ENCODE data around the gene CSNK1D. TPM values are rescaled to one million over a fixed set of nuclear protein-coding genes. Genes with fewer than 3 reads are reported as not detected.

CSNK1D gene
- total and polyA plus RNA-seq, 2 experiments from 2014 or later, result 55.3 to 66.4 TPM

- Histone ChIP-seq H4K20me1 (replicated peaks; ENCODE audit: insufficient read depth) (peaks cover 47% of the 10 kb centered on the region), H3F3A (replicated peaks; ENCODE audit: low read depth) (peaks cover 7% of the 10 kb centered on the region; the same call in 1 of the 2 replicates), H3K4me3 (no peak overlapping the region), H2AFZ (no peak overlapping the region), H3K4me2 (no peak overlapping the region), H3K79me2 (replicated peaks; ENCODE audit: insufficient read depth) (peaks cover 43% of the 10 kb centered on the region), H3K27me3 (ENCODE audit: insufficient read depth) (no peaks in the 10 kb centered on the region), H3K9me2 (ENCODE audit: insufficient read depth) (no peaks in the 10 kb centered on the region), H3K4me1 (ENCODE audit: insufficient read depth) (no peaks in the 10 kb centered on the region), H3K27ac (ENCODE audit: low read depth) (no peak overlapping the region), H3K36me3 (ENCODE audit: insufficient read depth) (peaks cover 38% of the 10 kb centered on the region)
- no peaks in the 10 kb centered on the region; the same call in 2 of the 3 replicates for H3K9me3 Mint-ChIP-seq
- H3K27ac Mint-ChIP-seq, result no peak overlapping the region
- TF ChIP-seq CTCF (conservative IDR thresholded peaks at IDR 0.05; ENCODE audit: low read depth in 2 of 2) (no peak), EZH2phosphoT487 (IDR thresholded peaks at IDR 0.05; ENCODE audit: unreplicated experiment) (no peak), NANOG (IDR thresholded peaks at IDR 0.05; ENCODE audit: borderline replicate concordance) (no peak), ETS1 (IDR thresholded peaks at IDR 0.05) (no peak), POLR2AphosphoS5 (IDR thresholded peaks at IDR 0.05; ENCODE audit: low read depth) (no peak), ZNF462 (CRISPR knock-in tag; IDR thresholded peaks at IDR 0.05) (no peak), ZNF331 (CRISPR knock-in tag; IDR thresholded peaks at IDR 0.05; ENCODE audit: low read depth) (no peak), EZH2 (IDR thresholded peaks at IDR 0.05; ENCODE audit: low read depth, unreplicated experiment) (no peak), STAT1 (IDR thresholded peaks at IDR 0.05; ENCODE audit: unreplicated experiment) (no peak), JUNB (IDR thresholded peaks at IDR 0.05; ENCODE audit: unreplicated experiment) (no peak), ZNF114 (CRISPR knock-in tag; IDR thresholded peaks at IDR 0.05) (no peak), CREB1 (CRISPR knock-in tag; IDR thresholded peaks at IDR 0.05; ENCODE audit: low read depth) (no peak), REST (IDR thresholded peaks at IDR 0.05; ENCODE audit: unreplicated experiment) (no peak)
- H3K4me3 Mint-ChIP-seq, result no peak overlapping the region
- ATAC-seq, result no peak
- peaks cover 4% of the 10 kb centered on the region; the same call in 2 of the 3 replicates for H3K4me1 Mint-ChIP-seq
- H3K36me3 Mint-ChIP-seq (ENCODE audit: low read depth), result peaks cover 86% of the 10 kb centered on the region
- peaks cover 14% of the 10 kb centered on the region for H3K27me3 Mint-ChIP-seq (ENCODE audit: insufficient read depth, low read depth, poor library complexity)
- no peak for DNase-seq (ENCODE audit: low spot score)
These were observed 26.9 kb downstream of the CSNK1D start for GRCh38 chr17:82246365-82247181.
